Ureter (tissue), 1 donor: ENCODE data around the gene CEND1. TPM values are rescaled to one million over a fixed set of nuclear protein-coding genes. Genes with fewer than 3 reads are reported as not detected.
A peak's percentile ranks its signal among the peaks of the same experiment; 100 is the strongest.

Experiments
- DNase-seq: peaks from one replicate; pipeline ENCODE4 v3.0.0-alpha.2; 2020; ENCODE audit warnings: low spot score
- total RNA-seq: library from RNA; stranded (reverse); gene quantifications from one replicate; pipeline ENCODE4 v1.2.4, GENCODE V29; 2023
- donor health status: DM: yes; HTN: yes; CAD: no.

The CEND1 gene
- 0.23 TPM for total RNA-seq

GRCh38 chr11:789943-790342 lies at the start of gene CEND1:
Gene CEND1, minus strand, starts transcription at chr11:790090. Its CDS starts 1,514 bp downstream, at chr11:788576.
- DNase-seq = no peak

GRCh38 chr11:839280-839623 lies 49.4 kb upstream of the CEND1 start:
- DNase-seq = no peak

- DNase-seq = no peak
Measured at GRCh38 chr11:838441-839279, 48.8 kb upstream of the CEND1 start.

GRCh38 chr11:837990-838307 lies 48.1 kb upstream of the CEND1 start:
- no peak for DNase-seq

GRCh38 chr11:837189-837989 lies 47.5 kb upstream of the CEND1 start:
- DNase-seq = no peak

GRCh38 chr11:836700-837099 lies 46.8 kb upstream of the CEND1 start:
- no peak for DNase-seq

- no peak for DNase-seq
Measured at GRCh38 chr11:836274-836673, 46.4 kb upstream of the CEND1 start.

GRCh38 chr11:834371-835316 lies 44.8 kb upstream of the CEND1 start:
- no peak for DNase-seq

- DNase-seq = no peak
Measured at GRCh38 chr11:833849-834311, 44.0 kb upstream of the CEND1 start.

- no peak for DNase-seq
Measured at GRCh38 chr11:833114-833791, 43.4 kb upstream of the CEND1 start.

- no peak for DNase-seq
Measured at GRCh38 chr11:832529-833113, 42.7 kb upstream of the CEND1 start, which contains the start of gene CD151. Gene CD151, plus strand, starts transcription at chr11:832952. Its CDS starts 3,118 bp downstream, at chr11:836070.

- no peak for DNase-seq
Measured at GRCh38 chr11:831961-832528, 42.2 kb upstream of the CEND1 start.

GRCh38 chr11:831118-831864 lies 41.4 kb upstream of the CEND1 start:
- no peak for DNase-seq

GRCh38 chr11:830295-831117 lies 40.6 kb upstream of the CEND1 start:
- peak; percentile 80 for DNase-seq

- no peak for DNase-seq
Measured at GRCh38 chr11:829847-830294, 40.0 kb upstream of the CEND1 start.

GRCh38 chr11:829176-829846 lies 39.4 kb upstream of the CEND1 start:
- DNase-seq = no peak

- DNase-seq = no peak
Measured at GRCh38 chr11:828506-829175, 38.8 kb upstream of the CEND1 start.

- DNase-seq = no peak
Measured at GRCh38 chr11:827897-828192, 38.0 kb upstream of the CEND1 start, which contains the start of gene CRACR2B. Gene CRACR2B, plus strand, starts transcription at chr11:827919. Its CDS starts 689 bp downstream, at chr11:828608.
